Stimulated activated CD8-positive, alpha-beta memory T cell treated with anti-CD3 and anti-CD28 coated beads, Interleukin-2, amount 100 ng/mL, for 1 hour (primary cell): ENCODE results near the gene ELFN2.
"Not testable (repeated sequence)": the region's sequence is repeated elsewhere in the genome, so short reads cannot be mapped to it uniquely, and the experiment has no call there.

Experiments used
- DNase-seq, 2 donors: peaks; one replicate each; pipeline ENCODE4 v3.0.0-alpha.2; 2020; ENCODE audit warnings: low read depth in 2 of 2

The ELFN2 gene

GRCh38 chr22:37335806-37336199 is 91.5 kb downstream of the ELFN2 start:
- no peak for DNase-seq

GRCh38 chr22:37334859-37335805 is 92.1 kb downstream of the ELFN2 start:
- DNase-seq = no peak

GRCh38 chr22:37334461-37334858 is 92.8 kb downstream of the ELFN2 start:
- no peak for DNase-seq

GRCh38 chr22:37333724-37334460 is 93.4 kb downstream of the ELFN2 start:
- DNase-seq = no peak

GRCh38 chr22:37331856-37332536 is 95.3 kb downstream of the ELFN2 start:
- DNase-seq = no peak

GRCh38 chr22:37331034-37331428 is 96.2 kb downstream of the ELFN2 start:
- no peak for DNase-seq

GRCh38 chr22:37330200-37331033 is 96.9 kb downstream of the ELFN2 start:
- no peak for DNase-seq

GRCh38 chr22:37329238-37330140 is 97.8 kb downstream of the ELFN2 start:
- no peak for DNase-seq

GRCh38 chr22:37328538-37329237 is 98.6 kb downstream of the ELFN2 start:
- not testable (repeated sequence) for DNase-seq

- no peak for DNase-seq
Observed at GRCh38 chr22:37328017-37328416, 99.3 kb downstream of the ELFN2 start.

- no peak for DNase-seq
Observed at GRCh38 chr22:37326726-37327125, 100.6 kb downstream of the ELFN2 start.

- no peak for DNase-seq
Observed at GRCh38 chr22:37325039-37325395, 102.3 kb downstream of the ELFN2 start.

- no peak for DNase-seq
Observed at GRCh38 chr22:37324340-37325038, 102.8 kb downstream of the ELFN2 start.

GRCh38 chr22:37320726-37321677 is 106.3 kb downstream of the ELFN2 start:
- DNase-seq = no peak

- DNase-seq = no peak
Observed at GRCh38 chr22:37319469-37319868, 107.8 kb downstream of the ELFN2 start.

- DNase-seq = no peak
Observed at GRCh38 chr22:37318364-37319109, 108.7 kb downstream of the ELFN2 start.
